ENCODE measurements around the gene PSAP.

The PSAP gene

GRCh38 chr10:71824333-71824732 is 26.7 kb downstream of the PSAP start:
- H3K36me3 ChIP-seq (ENCODE audit: control insufficient read depth, insufficient read depth, low read length) = peaks cover 42% of the 10 kb centered on the region
- no peaks in the 10 kb centered on the region for H3K9me3 ChIP-seq (ENCODE audit: control insufficient read depth, insufficient read depth, low read length)
- H3K27ac ChIP-seq (ENCODE audit: low read length) = no peak overlapping the region
- no peaks in the 10 kb centered on the region for H3K27me3 ChIP-seq (ENCODE audit: control insufficient read depth, insufficient read depth, low read length)
- DNase-seq (ENCODE audit: low read depth, low spot score) = no peak
- no CpG with 5 or more reads among the region's 3 CpGs for WGBS (ENCODE audit: insufficient coverage, insufficient read length)
- H3K4me3 ChIP-seq (ENCODE audit: low read length) = no peak overlapping the region
- peaks cover 2% of the 10 kb centered on the region; the same call in 1 of the 2 replicates for H3K4me1 ChIP-seq (ENCODE audit: control insufficient read depth, insufficient read depth, low read length)

- Histone ChIP-seq H3K36me3 (ENCODE audit: control insufficient read depth, insufficient read depth, low read length) (peaks cover 45% of the 10 kb centered on the region), H3K27me3 (ENCODE audit: control insufficient read depth, insufficient read depth, low read length) (no peaks in the 10 kb centered on the region), H3K4me1 (ENCODE audit: control insufficient read depth, insufficient read depth, low read length) (peaks cover 2% of the 10 kb centered on the region; the same call in 1 of the 2 replicates), H3K27ac (ENCODE audit: low read length) (no peak overlapping the region), H3K9me3 (ENCODE audit: control insufficient read depth, insufficient read depth, low read length) (no peaks in the 10 kb centered on the region), H3K4me3 (ENCODE audit: low read length) (no peak overlapping the region)
- no CpG with 5 or more reads among the region's 4 CpGs for WGBS (ENCODE audit: insufficient coverage, insufficient read length)
- no peak for DNase-seq (ENCODE audit: low read depth, low spot score)
These were observed 27.7 kb downstream of the PSAP start for GRCh38 chr10:71823356-71823755.

GRCh38 chr10:71821909-71822763 is 28.9 kb downstream of the PSAP start:
- peaks cover 50% of the 10 kb centered on the region for H3K36me3 ChIP-seq (ENCODE audit: control insufficient read depth, insufficient read depth, low read length)
- no CpG with 5 or more reads among the region's 9 CpGs for WGBS (ENCODE audit: insufficient coverage, insufficient read length)
- no peak overlapping the region for H3K4me3 ChIP-seq (ENCODE audit: low read length)
- no peaks in the 10 kb centered on the region for H3K27me3 ChIP-seq (ENCODE audit: control insufficient read depth, insufficient read depth, low read length)
- peaks cover 2% of the 10 kb centered on the region; the same call in 1 of the 2 replicates for H3K4me1 ChIP-seq (ENCODE audit: control insufficient read depth, insufficient read depth, low read length)
- no peaks in the 10 kb centered on the region for H3K9me3 ChIP-seq (ENCODE audit: control insufficient read depth, insufficient read depth, low read length)
- DNase-seq (ENCODE audit: low read depth, low spot score) = no peak
- no peak overlapping the region for H3K27ac ChIP-seq (ENCODE audit: low read length)

GRCh38 chr10:71820966-71821365 is 30.1 kb downstream of the PSAP start:
- Histone ChIP-seq H3K9me3 (ENCODE audit: control insufficient read depth, insufficient read depth, low read length) (no peaks in the 10 kb centered on the region), H3K4me1 (ENCODE audit: control insufficient read depth, insufficient read depth, low read length) (peaks cover 2% of the 10 kb centered on the region; the same call in 1 of the 2 replicates), H3K27me3 (ENCODE audit: control insufficient read depth, insufficient read depth, low read length) (no peaks in the 10 kb centered on the region), H3K36me3 (ENCODE audit: control insufficient read depth, insufficient read depth, low read length) (peaks cover 55% of the 10 kb centered on the region), H3K27ac (ENCODE audit: low read length) (no peak overlapping the region), H3K4me3 (ENCODE audit: low read length) (no peak overlapping the region)
- WGBS (ENCODE audit: insufficient coverage, insufficient read length) = no CpG with 5 or more reads among the region's 8 CpGs
- DNase-seq (ENCODE audit: low read depth, low spot score) = no peak

GRCh38 chr10:71819985-71820384 is 31.1 kb downstream of the PSAP start:
- Histone ChIP-seq H3K36me3 (ENCODE audit: control insufficient read depth, insufficient read depth, low read length) (peaks cover 56% of the 10 kb centered on the region), H3K4me1 (ENCODE audit: control insufficient read depth, insufficient read depth, low read length) (peaks cover 2% of the 10 kb centered on the region; the same call in 1 of the 2 replicates), H3K9me3 (ENCODE audit: control insufficient read depth, insufficient read depth, low read length) (no peaks in the 10 kb centered on the region), H3K4me3 (ENCODE audit: low read length) (no peak overlapping the region), H3K27me3 (ENCODE audit: control insufficient read depth, insufficient read depth, low read length) (no peaks in the 10 kb centered on the region), H3K27ac (ENCODE audit: low read length) (no peak overlapping the region)
- DNase-seq (ENCODE audit: low read depth, low spot score) = no peak
- no CpG with 5 or more reads among the region's 6 CpGs for WGBS (ENCODE audit: insufficient coverage, insufficient read length)

GRCh38 chr10:71819441-71819861 is 31.6 kb downstream of the PSAP start:
- H3K9me3 ChIP-seq (ENCODE audit: control insufficient read depth, insufficient read depth, low read length) = no peaks in the 10 kb centered on the region
- WGBS (ENCODE audit: insufficient coverage, insufficient read length) = no CpG with 5 or more reads among the region's 18 CpGs
- DNase-seq (ENCODE audit: low read depth, low spot score) = no peak
- H3K36me3 ChIP-seq (ENCODE audit: control insufficient read depth, insufficient read depth, low read length) = peaks cover 54% of the 10 kb centered on the region
- no peaks in the 10 kb centered on the region for H3K27me3 ChIP-seq (ENCODE audit: control insufficient read depth, insufficient read depth, low read length)
- H3K4me1 ChIP-seq (ENCODE audit: control insufficient read depth, insufficient read depth, low read length) = peaks cover 2% of the 10 kb centered on the region; the same call in 1 of the 2 replicates
- H3K27ac ChIP-seq (ENCODE audit: low read length) = no peak overlapping the region
- H3K4me3 ChIP-seq (ENCODE audit: low read length) = no peak overlapping the region

- Histone ChIP-seq H3K36me3 (ENCODE audit: control insufficient read depth, insufficient read depth, low read length) (peaks cover 54% of the 10 kb centered on the region), H3K4me3 (ENCODE audit: low read length) (no peak overlapping the region), H3K4me1 (ENCODE audit: control insufficient read depth, insufficient read depth, low read length) (peaks cover 2% of the 10 kb centered on the region; the same call in 1 of the 2 replicates), H3K27ac (ENCODE audit: low read length) (no peak overlapping the region), H3K9me3 (ENCODE audit: control insufficient read depth, insufficient read depth, low read length) (no peaks in the 10 kb centered on the region), H3K27me3 (ENCODE audit: control insufficient read depth, insufficient read depth, low read length) (no peaks in the 10 kb centered on the region)
- no CpG with 5 or more reads among the region's 14 CpGs for WGBS (ENCODE audit: insufficient coverage, insufficient read length)
- DNase-seq (ENCODE audit: low read depth, low spot score) = no peak
These were observed 32.3 kb downstream of the PSAP start for GRCh38 chr10:71818674-71819260.

- peaks cover 48% of the 10 kb centered on the region for H3K36me3 ChIP-seq (ENCODE audit: control insufficient read depth, insufficient read depth, low read length)
- WGBS (ENCODE audit: insufficient coverage, insufficient read length) = no CpG with 5 or more reads among the region's 9 CpGs
These were observed 33.0 kb downstream of the PSAP start for GRCh38 chr10:71817831-71818655.

GRCh38 chr10:71816936-71817618 is 34.0 kb downstream of the PSAP start:
- no peaks in the 10 kb centered on the region for H3K27me3 ChIP-seq (ENCODE audit: control insufficient read depth, insufficient read depth, low read length)
- no peaks in the 10 kb centered on the region for H3K9me3 ChIP-seq (ENCODE audit: control insufficient read depth, insufficient read depth, low read length)
- peaks cover 48% of the 10 kb centered on the region for H3K36me3 ChIP-seq (ENCODE audit: control insufficient read depth, insufficient read depth, low read length)
- WGBS (ENCODE audit: insufficient coverage, insufficient read length) = no CpG with 5 or more reads among the region's 8 CpGs
- no peak for DNase-seq (ENCODE audit: low read depth, low spot score)
- H3K27ac ChIP-seq (ENCODE audit: low read length) = no peak overlapping the region
- H3K4me1 ChIP-seq (ENCODE audit: control insufficient read depth, insufficient read depth, low read length) = 0 out of 2 replicates have a peak, but pooled peaks cover 1% of the 10 kb centered on the region
- no peak overlapping the region for H3K4me3 ChIP-seq (ENCODE audit: low read length)

More at GRCh38 chr10:71817831-71818655, 33.0 kb downstream of the PSAP start:
- H3K4me1 ChIP-seq (ENCODE audit: control insufficient read depth, insufficient read depth, low read length) = no peaks in the 10 kb centered on the region
- H3K9me3 ChIP-seq (ENCODE audit: control insufficient read depth, insufficient read depth, low read length) = no peaks in the 10 kb centered on the region
- no peaks in the 10 kb centered on the region for H3K27me3 ChIP-seq (ENCODE audit: control insufficient read depth, insufficient read depth, low read length)
- no peak for DNase-seq (ENCODE audit: low read depth, low spot score)
- no peak overlapping the region for H3K4me3 ChIP-seq (ENCODE audit: low read length)
- no peak overlapping the region for H3K27ac ChIP-seq (ENCODE audit: low read length)
